GM18508 (cell line): ENCODE data around the gene CATSPERD.
"Not testable (repeated sequence)": the region's sequence is repeated elsewhere in the genome, so short reads cannot be mapped to it uniquely, and the experiment has no call there.

Experiments used
- ATAC-seq: cut with Tn5 transposase; IDR thresholded peaks from one replicate; pipeline ENCODE4 v1.9.1; 2021; ENCODE audit warnings: moderate number of reproducible peaks; ENCODE audit not compliant: insufficient read depth, unreplicated experiment

Gene CATSPERD

DNA sequence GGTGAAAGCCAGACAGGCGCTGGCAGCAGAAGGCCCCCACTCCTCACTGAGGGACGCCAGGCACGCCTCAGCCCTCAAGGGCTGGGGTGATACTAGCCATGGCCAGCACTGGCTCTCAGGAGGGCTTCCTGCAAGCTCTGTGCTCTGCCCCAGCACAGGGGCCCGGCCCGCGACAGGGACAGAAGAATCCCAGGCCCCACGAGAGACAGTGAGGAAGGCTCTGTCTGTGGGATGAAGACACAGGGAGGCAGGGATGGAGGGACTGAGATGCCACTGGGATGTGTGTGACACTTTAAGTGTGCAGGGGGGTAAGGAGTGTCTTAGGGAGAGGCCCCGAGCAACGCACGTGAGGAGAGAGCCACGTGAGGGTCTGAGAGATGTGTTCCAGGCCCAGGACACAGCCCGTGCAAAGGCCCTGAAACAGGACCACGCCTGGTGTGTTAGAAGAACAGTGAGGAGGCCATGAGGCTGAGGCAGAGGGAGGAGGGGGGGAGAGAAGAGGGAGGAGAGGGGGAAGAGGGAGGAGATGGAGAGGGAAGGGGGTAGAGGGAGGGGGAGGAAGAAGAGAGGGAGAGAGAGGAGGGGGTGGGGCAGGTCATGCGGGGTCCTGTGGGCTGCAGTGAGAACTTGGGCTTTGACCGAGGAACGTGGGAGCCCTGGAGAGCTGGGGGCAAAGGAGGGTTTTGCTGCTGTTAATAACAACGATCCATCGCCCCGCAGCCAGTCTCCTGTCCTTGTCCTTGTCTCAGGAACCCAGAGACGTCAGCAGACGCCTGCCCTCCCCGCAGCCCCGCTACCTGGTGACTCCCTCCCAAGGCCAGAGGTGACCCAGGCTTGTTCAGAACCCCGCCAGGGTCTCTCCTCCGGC, 23.2 kb upstream of the CATSPERD start:
- no peak for ATAC-seq

DNA sequence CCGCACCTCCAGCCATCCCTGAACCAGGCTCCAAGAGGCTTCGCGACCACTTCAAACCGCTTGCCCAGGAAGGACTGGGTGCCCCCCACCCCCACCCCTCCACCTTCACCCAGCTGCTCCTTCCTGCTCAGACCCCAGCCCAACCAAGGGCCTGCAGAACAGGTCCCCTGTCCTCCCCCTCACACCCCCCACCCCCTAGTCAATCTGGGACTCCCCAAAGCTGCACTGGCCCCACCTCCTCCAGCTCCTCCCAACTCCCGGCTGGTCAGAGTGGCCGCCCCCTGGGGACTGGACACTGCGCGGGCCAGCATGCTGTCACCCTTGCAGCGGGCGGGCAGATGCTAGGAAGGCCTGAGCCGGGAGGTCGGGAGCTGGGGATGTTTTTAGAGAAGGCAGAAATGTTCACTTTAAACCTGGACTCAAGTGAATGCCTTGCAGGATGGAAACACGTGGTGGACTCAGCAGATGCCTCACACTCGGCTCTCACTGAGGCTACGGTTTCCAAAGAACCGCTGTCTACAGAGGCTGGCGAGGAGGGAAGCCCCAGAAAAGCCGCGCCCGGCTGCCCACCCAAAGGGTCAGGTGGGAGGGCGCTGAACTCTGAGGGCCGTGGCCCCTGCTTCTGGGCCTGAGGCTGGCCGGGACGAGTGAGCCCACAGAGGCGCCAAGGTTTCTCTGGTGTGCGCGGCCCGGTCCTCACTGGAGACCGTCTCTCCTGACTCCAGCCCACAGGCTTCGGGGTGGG, 22.4 kb upstream of the CATSPERD start:
- ATAC-seq: no peak

DNA sequence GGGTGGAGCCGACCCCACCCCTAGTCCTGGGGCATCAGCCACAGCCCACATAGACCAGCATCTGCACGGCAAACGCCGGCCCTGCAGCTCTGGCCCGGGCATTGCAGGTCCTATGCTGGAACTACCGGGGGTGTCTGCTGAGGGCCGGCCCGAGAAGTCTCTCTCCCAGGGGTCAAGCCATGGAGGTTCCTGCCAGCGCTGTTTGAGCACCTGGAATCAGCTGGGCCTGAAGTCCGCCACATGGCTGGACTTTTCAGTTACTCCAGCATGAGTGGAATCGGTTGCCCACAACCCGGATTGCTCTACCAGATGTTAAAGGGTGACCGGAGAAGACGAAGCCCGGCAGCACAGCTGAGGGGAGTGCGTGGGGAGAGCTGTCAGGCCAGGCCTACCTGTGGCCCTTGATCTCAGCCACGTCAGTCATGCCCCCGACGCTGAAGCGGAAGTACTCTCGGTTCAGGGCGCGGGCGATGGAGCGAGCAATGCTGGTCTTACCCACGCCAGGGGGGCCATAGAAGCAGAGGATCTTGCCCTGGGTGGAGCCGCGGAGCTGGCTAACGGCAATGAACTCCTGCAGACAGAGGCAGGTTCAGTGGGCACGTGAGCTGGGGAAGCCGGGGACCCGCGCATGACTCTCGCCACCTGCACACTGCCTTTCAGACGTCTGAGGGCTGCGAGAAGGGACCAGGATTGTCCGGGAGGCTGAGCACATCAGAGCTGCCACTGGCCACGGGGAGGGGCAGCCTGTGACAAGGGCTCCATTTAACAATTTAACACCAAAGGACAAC, 21.6 kb upstream of the CATSPERD start:
- no peak for ATAC-seq

DNA sequence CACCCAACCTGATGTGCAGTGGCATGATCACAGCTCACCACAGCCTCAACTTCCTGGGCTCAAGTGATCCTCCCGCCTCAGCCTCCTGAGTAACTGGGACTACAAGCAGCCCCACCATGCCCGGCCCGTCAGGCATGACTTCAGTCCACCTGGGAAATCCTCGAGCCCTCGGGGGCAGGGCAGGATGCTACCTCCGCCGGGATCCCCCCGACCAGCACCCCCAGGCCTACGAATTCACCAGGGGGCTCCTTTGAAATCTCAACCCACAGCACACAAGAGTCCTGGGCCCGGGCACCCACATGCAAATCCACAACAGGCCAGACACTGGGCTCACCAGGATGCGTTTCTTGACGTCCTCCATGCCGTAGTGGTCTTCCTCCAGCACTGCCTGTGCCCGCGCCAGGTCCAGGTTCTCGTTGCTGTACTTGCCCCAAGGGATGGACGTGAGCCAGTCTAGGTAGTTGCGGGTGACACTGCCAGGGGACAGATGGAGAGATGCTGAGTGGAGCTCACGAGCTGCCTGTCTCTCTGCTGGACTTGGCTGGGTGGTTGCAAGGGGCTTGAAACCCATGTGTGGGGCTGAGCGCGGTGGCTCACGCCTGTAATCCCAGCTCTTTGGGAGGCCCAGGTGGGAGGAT, 19.9 kb upstream of the CATSPERD start:
- no peak for ATAC-seq

DNA sequence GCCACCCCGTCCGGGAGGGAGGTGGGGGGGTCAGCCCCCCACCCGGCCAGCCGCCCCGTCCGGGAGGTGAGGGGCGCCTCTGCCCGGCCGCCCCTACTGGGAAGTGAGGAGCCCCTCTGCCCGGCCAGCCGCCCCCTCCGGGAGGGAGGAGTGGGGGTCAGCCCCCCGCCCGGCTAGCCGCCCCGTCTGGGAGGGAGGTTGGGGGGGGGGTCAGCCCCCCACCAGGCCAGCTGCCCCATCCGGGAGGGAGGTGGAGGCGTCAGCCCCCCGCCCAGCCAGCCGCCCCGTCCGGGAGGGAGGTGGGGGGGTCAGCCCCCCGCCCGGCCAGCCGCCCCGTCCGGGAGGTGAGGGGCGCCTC, 18.4 kb upstream of the CATSPERD start:
- not testable (repeated sequence) for ATAC-seq

DNA sequence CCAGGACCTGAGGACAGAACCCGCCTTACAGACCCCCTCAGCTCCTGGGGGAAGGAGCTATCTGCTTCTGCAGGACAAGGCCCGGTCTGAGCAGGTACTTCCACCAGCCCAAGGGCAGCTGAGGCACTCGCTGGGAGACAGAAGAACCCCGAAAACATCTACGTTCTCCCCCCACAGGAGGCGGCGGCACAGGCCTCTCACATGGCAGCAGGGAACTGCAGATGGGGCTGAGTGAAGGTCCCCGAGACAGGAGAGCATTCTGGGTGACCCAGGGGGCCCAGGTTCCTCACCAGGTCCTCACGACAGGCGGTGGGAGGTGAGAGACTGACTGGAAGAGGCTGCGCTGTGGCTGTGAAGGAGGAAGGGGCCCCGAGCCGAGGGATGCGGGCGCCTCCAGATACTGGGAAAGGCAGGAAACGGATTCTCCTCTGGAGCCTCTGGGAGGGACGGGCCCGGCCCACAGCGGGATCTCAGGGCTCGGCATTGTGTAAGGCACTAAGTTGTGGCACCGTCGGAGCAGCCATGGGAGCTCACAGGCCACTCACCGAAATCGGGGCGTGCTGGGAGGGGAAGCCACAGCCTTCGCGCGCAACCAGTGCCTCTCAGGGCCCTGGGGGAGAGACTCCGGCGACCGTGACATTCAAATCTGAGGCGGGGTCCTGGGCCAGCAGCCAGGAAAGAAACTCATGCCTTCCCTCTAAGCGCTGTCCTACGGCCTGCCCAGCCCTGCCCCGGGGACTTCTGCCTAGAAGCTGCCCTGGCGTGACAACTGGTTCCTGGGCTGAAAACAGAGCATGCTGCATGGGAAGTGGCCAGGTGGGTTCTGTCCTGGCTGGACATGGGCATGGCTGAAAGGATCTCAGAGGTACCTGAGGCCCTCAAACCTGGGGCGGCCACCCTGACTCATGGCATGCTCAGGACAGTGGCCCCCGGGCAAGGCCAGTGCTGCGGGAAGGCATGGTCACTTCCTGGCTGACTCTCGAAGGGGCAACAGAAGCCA, 16.3 kb upstream of the CATSPERD start:
- no peak for ATAC-seq

DNA sequence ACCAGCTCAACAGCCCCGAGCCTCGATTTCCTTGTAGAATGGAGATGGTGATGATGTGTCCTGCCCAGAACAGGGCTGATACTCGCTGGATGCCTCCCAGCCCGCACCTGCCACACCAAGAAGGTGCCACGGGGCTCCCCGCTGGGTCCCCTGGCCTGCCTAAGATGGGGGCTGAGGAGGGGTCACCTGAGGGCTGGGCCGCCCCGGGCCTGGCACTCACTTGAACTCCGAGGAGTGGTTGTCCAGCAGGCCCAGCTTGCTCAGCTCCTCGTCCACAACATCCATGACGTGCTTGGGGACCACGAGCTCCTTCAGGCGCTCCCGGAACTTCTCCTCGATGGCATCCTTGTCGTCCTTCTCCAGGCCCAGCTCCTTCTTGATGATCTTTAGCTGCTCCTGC, 14.9 kb upstream of the CATSPERD start:
- ATAC-seq: no peak

DNA sequence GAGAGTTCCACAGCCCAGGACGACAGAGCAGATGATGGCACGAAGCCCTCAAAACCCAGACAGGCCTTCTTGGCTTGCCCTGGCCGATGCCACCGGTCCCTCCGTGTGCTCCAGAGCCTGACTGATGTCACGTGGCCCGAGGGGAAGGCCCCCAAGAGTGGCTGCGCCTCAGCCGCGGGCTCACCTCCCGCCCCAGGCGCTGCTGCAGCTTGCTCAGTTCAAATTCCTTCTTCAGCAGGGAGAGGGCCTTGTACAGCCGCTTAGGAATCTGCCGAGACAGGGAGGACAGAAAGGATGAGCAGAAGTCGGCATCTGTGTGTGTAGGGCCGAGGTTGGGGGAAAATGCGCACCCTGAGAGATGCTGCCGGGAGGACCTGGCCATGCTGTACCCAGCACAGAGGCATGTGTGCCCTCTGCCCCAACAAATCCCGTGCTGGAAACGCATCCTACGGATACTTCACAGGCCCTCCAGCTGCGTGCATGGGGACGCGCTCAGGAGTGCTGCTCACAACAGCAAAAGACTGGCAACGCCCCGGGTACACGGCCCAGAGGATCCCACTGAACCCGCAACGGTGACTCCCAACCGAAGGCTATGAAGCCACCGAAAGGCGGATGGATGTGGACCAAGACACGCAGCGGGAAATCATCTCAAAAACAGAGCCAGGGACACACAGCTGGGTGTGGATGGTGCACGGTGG, 13.4 kb upstream of the CATSPERD start:
- no peak for ATAC-seq

DNA sequence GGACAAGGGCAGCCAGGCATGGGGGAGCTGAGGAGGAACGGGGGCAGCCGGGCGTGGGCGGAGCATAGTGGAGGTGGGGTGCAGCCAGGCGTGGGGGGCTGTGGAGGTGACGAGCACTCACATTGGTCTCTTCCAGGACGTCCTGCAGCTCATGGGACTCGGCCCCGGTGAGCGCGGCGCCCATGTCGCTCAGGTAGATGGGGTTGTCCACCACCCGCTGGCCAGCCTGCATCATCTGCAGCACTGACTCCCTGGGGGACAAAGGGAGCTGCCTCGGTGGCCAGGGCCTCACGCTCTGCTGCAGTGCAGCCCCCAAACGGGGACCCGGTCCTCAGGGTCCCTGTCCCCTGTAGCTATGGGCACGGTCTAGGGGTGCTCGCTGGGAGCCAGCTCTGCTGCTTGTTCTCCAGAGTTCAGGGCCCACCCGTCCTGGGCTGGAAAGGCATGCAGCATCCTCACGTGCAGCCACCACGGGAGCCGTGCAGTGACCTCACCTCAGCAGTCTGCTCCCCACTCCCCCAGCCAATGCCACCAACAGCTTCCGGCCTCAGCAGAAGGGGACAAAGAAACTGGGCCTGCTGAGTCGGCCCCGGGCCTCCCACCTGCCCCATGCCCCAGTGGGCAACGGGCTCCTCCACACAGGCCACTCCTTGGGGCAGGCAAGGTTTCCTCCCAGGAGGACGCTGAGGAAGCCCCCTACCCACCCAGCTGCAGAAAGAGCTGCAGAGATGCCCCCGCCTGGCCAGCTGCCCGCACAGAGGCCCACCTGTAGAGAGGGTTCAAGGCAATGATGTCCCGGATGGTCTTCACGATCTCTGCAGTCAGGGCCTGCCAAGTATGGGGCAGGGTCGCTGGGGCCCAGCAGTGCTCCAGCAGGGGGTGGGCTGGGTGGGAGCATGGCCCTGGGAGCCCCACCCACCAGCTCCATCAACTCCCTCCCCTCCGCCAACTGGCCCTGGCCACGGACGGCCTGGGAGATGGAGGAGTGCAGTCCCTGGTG, 12.6 kb upstream of the CATSPERD start:
- ATAC-seq: no peak

DNA sequence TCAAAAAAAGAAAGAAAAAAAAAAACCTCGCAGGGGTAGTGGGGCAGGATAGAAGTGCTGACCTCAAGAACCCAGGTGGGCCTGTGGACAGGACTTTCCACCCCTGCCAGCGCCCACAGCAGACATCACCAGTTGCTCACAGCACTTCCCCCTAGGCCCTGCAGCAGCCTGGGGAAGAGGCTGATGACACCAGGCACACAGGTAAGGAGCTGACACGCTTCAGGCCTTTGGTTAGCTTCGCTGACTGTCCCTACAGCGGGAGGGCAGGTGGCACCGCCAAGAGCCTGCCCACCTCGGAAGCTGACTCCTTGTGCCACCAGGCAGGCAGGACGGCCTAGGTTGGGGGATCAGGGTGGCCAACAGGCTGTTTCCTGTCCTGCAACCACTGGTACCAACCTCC, 9.4 kb upstream of the CATSPERD start:
- no peak for ATAC-seq

DNA sequence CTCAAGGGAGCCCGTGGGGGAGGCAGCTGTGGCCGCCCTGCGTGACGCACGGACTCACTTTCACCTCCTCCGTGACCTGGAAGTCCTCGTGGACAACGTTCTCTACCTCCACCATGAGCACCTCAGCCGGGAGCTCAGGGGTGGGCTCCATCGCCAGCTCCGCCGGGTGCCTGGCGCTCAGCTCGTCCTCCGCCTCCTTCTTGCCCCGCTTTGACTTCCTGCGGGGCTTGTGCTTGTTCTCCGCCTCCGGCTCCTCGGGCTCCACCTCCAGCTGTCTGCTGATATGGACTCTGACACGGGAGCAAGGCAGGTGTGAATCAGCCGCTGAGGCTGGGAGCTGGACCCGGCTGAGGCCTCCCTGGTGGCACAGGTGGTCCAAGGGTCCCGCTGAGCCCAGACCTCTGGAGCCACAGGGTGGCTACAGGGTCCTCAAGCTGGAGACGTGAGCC, 8.7 kb upstream of the CATSPERD start:
- ATAC-seq: no peak

DNA sequence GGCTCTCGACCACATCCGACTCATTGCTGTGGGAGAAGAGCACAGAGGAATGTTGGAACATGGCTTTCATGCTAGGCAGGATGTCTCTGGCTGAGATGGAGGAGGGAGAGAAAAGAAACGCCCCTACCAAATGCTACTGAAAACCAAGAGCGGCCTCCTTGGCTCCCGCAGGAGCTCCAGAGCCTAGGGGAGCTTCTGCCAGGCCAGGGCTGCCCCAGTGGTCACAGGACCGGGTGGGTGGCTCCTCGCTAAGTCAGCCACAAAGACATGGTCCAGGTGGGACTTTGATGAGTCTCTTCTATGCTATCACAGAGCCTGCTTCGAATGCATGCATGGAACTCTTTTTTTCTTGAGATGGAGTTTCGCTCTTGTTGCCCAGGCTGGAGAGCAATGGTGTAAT, 7.2 kb upstream of the CATSPERD start:
- ATAC-seq: no peak

DNA sequence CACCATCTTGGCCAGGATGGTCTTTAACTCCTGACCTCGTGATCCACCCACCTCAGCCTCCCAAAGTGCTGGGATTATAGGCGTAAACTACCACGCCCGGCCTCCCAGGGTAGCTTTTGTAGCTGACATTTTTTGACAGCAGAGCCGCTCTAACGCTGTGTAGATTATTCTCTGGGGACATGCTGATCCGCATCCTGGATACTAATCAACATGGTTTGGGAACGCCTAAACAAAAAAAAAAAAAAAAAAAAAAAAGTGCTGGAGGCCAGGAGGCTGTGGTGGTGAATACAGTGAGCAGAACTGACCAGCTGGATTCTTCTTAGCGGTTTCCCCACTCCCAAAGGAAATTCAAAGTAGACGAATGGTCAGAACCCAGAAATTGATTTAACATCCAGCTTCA, 5.6 kb upstream of the CATSPERD start:
- ATAC-seq: no peak

DNA sequence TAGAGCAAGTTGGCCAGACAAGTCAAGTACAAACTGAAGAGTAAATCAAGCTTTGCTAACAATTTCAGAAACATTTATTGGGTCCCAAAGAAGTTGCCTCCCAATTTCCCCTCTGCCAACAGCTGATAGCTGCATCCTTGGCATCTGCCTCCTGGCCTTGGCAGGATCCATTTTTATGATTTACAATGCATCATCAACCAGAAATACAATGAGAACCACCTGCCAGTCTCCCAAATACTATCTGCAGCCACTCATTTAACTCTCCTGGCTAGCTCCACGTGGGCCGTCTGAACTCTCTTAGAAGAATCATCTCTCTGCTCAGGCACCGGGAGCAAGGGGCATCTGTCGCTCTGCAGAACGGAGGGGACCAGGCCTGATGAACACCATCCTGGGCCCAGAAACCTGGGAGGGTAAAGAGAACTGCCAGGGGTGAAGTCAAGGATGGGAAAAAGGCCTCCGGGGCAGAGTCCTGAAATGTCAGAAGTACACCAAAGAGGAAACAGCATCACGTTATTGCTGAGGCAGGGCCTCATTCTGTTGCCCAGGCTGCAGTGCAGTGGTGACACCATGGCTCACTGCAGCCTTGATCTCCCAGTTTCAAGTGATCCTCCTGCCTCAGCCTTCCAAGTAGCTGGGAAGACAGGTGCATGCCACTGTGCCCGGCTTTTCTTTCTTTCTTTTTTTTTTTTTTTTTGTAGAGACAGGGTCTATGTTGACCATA, 3.1 kb upstream of the CATSPERD start:
- no peak for ATAC-seq

DNA sequence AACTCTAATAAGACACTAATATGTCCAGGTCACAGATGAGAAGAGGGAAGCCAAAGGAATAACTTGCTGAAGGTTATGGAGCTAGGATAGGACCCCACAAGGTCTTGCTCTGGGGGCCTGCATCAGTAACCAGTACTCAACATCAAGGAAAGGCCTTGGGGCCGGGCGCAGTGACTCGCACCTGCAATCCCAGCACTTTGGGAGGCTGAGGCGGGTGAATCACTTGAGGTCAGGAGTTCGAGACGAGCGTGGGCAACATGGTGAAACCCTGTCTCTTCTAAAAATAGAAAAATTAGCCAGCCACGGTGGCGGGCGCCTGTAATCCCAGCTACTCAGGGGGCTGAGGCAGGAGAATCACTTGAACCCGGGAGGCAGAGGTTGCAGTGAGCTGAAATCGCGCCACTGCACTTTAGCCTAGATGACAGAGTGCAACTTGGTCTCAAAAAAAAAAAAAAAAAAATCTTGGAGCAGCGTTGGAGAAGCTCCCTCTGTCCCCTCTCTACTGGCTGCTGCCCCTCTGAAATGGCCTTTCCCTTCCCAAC, 2.3 kb upstream of the CATSPERD start:
- no peak for ATAC-seq

DNA sequence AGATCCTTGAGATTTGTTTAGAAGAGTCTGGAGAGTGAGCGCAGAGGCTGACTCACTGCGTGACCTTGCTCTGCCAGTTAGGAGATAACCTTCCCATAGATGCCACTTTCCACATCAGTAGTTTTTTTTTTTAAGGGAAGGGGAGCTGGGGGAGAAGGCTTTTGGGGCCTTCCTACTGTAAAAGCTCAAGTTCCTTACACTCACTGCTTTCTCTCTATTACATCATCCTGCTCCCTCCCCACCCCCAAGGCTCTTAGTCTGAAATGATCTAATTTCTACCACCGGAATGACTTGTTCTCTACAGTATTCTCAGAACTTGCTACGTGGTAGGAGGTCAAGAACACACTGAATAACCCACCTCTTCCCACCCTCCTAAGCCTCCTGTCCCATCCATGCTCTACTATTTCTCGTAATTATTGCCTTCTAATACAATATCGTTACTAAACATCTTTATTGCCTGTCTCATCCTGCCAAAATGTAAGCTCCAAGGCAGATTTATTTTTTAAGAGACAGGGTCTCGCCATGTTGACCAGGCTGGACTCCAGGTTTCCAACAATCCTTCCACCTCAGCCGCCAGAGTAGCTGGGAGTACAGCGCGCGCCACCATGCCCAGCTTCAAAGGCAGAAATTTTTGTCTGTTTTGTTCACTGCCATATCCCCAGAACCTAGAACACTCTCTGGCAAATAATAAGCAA, 1.7 kb upstream of the CATSPERD start:
- ATAC-seq: no peak
